B cell (primary cell): ENCODE data around the gene EHD4.

ENCODE experiments used
- CTCF ChIP-seq: fragments of 200-600 bp; IDR thresholded peaks from one replicate; pipeline ENCODE4 v1.8.0; 2022; ENCODE audit warnings: antibody characterized with exemption, mild to moderate bottlenecking
- EZH2 ChIP-seq: IDR thresholded peaks from 2 replicates; pipeline ENCODE4 v1.6.1; 2012; ENCODE audit warnings: borderline replicate concordance, low read depth, mild to moderate bottlenecking, moderate library complexity, low read length; ENCODE audit not compliant: insufficient read depth, poor library complexity, severe bottlenecking

- TF ChIP-seq CTCF (no peak), EZH2 (no peak)
These were observed 93.0 kb downstream of the EHD4 start for GRCh38 chr15:41879321-41879845.
